Measurements from ENCODE around the gene SMIM44.

Gene SMIM44

GRCh38 chr19:3520166-3521103 is 37.2 kb upstream of the SMIM44 start:
- Histone ChIP-seq H4K20me1 (peaks cover 98 to 100% (median 98%) of the 10 kb centered on the region in 11 experiments), H3K27ac (peak overlapping the region in 2 of 11 experiments; percentile 38 to 40; a peak in 2 of 22 replicates), H3K4me3 (peak overlapping the region in 1 of 10 experiments; percentile 14; a peak in 1 of 20 replicates), H3K9ac (peak overlapping the region in 9 of 11 experiments; percentile 7 to 60 (median 40); a peak in 12 of 22 replicates), H3K4me1 (peaks cover 57 to 83% (median 77%) of the 10 kb centered on the region in 10 experiments), H3K27me3 (no peaks in the 10 kb centered on the region), H3K9me3 (replicated peaks in 1 of 11) (no peaks in the 10 kb centered on the region), H3K36me3 (peaks cover 31 to 63% (median 38%) of the 10 kb centered on the region in 11 experiments), H3K4me2 (peak overlapping the region; percentile 62 to 97 (median 84))
- no peak for TF ChIP-seq Cebpa-rat (IDR thresholded peaks at IDR 0.05)

- peak overlapping the region; percentile 62 to 97 (median 84) for H3K4me2 ChIP-seq
- no peaks in the 10 kb centered on the region for H3K9me3 ChIP-seq (replicated peaks in 1 of 11)
- TF ChIP-seq Cebpa-rat (IDR thresholded peaks at IDR 0.05), result no peak
- peak overlapping the region in 3 of 10 experiments; percentile 14 to 32 (median 26); a peak in 3 of 20 replicates for H3K4me3 ChIP-seq
- H4K20me1 ChIP-seq, result peaks cover 100% of the 10 kb centered on the region in 11 experiments
- H3K27me3 ChIP-seq, result no peaks in the 10 kb centered on the region
- peaks cover 70 to 86% (median 81%) of the 10 kb centered on the region in 10 experiments for H3K4me1 ChIP-seq
- H3K27ac ChIP-seq, result peak overlapping the region in 2 of 11 experiments; percentile 6 to 19; a peak in 1 of 22 replicates
- peak overlapping the region in 10 of 11 experiments; percentile 7 to 60 (median 43); a peak in 16 of 22 replicates for H3K9ac ChIP-seq
- peaks cover 20 to 60% (median 27%) of the 10 kb centered on the region in 11 experiments for H3K36me3 ChIP-seq
These were observed 35.9 kb upstream of the SMIM44 start for GRCh38 chr19:3519126-3519525.

- TF ChIP-seq Cebpa-rat (IDR thresholded peaks at IDR 0.05), result no peak
- H3K36me3 ChIP-seq, result peaks cover 16 to 59% (median 25%) of the 10 kb centered on the region in 11 experiments; a peak in 21 of 22 replicates
- H3K9me3 ChIP-seq (replicated peaks in 1 of 11), result no peaks in the 10 kb centered on the region
- H3K4me3 ChIP-seq, result peak overlapping the region in 2 of 10 experiments; percentile 14 to 32; a peak in 1 of 20 replicates
- H3K27me3 ChIP-seq, result no peaks in the 10 kb centered on the region
- H4K20me1 ChIP-seq, result peaks cover 100% of the 10 kb centered on the region in 11 experiments
- H3K27ac ChIP-seq, result no peak overlapping the region
- peak overlapping the region; percentile 62 to 97 (median 84) for H3K4me2 ChIP-seq
- peak overlapping the region in 8 of 11 experiments; percentile 7 to 60 (median 47); a peak in 12 of 22 replicates for H3K9ac ChIP-seq
- peaks cover 74 to 91% (median 84%) of the 10 kb centered on the region in 10 experiments for H3K4me1 ChIP-seq
These were observed 35.4 kb upstream of the SMIM44 start for GRCh38 chr19:3518659-3519058.

- H3K4me2 ChIP-seq, result peak overlapping the region; percentile 62 to 97 (median 84)
- H3K4me1 ChIP-seq, result peaks cover 78 to 95% (median 88%) of the 10 kb centered on the region in 10 experiments
- H4K20me1 ChIP-seq, result peaks cover 100% of the 10 kb centered on the region in 11 experiments
- H3K36me3 ChIP-seq, result peaks cover 12 to 57% (median 25%) of the 10 kb centered on the region in 11 experiments; a peak in 21 of 22 replicates
- H3K9ac ChIP-seq, result peak overlapping the region in 4 of 11 experiments; percentile 19 to 60 (median 42); a peak in 4 of 22 replicates
- H3K27me3 ChIP-seq, result no peaks in the 10 kb centered on the region
- H3K9me3 ChIP-seq (replicated peaks in 1 of 11), result no peaks in the 10 kb centered on the region
- no peak for TF ChIP-seq Cebpa-rat (IDR thresholded peaks at IDR 0.05)
- no peak overlapping the region for H3K4me3 ChIP-seq
- no peak overlapping the region for H3K27ac ChIP-seq
These were observed 35.0 kb upstream of the SMIM44 start for GRCh38 chr19:3518255-3518654.

- peak overlapping the region in 2 of 11 experiments; percentile 4 to 30; a peak in 1 of 22 replicates for H3K9ac ChIP-seq
- H3K4me3 ChIP-seq, result no peak overlapping the region
- peaks cover 84 to 99% (median 95%) of the 10 kb centered on the region in 10 experiments for H3K4me1 ChIP-seq
- peaks cover 100% of the 10 kb centered on the region in 11 experiments for H4K20me1 ChIP-seq
- peaks cover 8 to 57% (median 19%) of the 10 kb centered on the region in 11 experiments; a peak in 17 of 22 replicates for H3K36me3 ChIP-seq
- H3K4me2 ChIP-seq, result peak overlapping the region; percentile 57 to 97 (median 84); a peak in 21 of 22 replicates
- no peak for TF ChIP-seq Cebpa-rat (IDR thresholded peaks at IDR 0.05)
- H3K9me3 ChIP-seq (replicated peaks in 1 of 11), result no peaks in the 10 kb centered on the region
- no peaks in the 10 kb centered on the region for H3K27me3 ChIP-seq
- H3K27ac ChIP-seq, result no peak overlapping the region
These were observed 34.4 kb upstream of the SMIM44 start for GRCh38 chr19:3517638-3518037.

- Histone ChIP-seq H3K4me2 (peak overlapping the region; percentile 57 to 97 (median 84)), H4K20me1 (peaks cover 100% of the 10 kb centered on the region in 11 experiments)
These were observed 33.5 kb upstream of the SMIM44 start for GRCh38 chr19:3516675-3517207.

GRCh38 chr19:3515891-3516422 is 32.7 kb upstream of the SMIM44 start:
- peaks cover 0 to 58% (median 15%) of the 10 kb centered on the region in 11 experiments; a peak in 20 of 22 replicates for H3K36me3 ChIP-seq
- H3K9ac ChIP-seq, result peak overlapping the region in 10 of 11 experiments; percentile 4 to 60 (median 30); a peak in 13 of 22 replicates
- peak overlapping the region in 6 of 11 experiments; percentile 27 to 68 (median 53); a peak in 9 of 22 replicates for H3K27ac ChIP-seq
- peak overlapping the region; percentile 57 to 97 (median 84) for H3K4me2 ChIP-seq
- peaks cover 82 to 98% (median 95%) of the 10 kb centered on the region in 10 experiments for H3K4me1 ChIP-seq
- peak overlapping the region in 1 of 10 experiments; percentile 44; a peak in 3 of 20 replicates for H3K4me3 ChIP-seq
- TF ChIP-seq Cebpa-rat (IDR thresholded peaks at IDR 0.05), result no peak
- no peaks in the 10 kb centered on the region for H3K9me3 ChIP-seq (replicated peaks in 1 of 11)
- no peaks in the 10 kb centered on the region for H3K27me3 ChIP-seq
- H4K20me1 ChIP-seq, result peaks cover 100% of the 10 kb centered on the region in 11 experiments

More at GRCh38 chr19:3516675-3517207, 33.5 kb upstream of the SMIM44 start:
- Histone ChIP-seq H3K9me3 (replicated peaks in 1 of 11) (no peaks in the 10 kb centered on the region), H3K27me3 (no peaks in the 10 kb centered on the region), H3K9ac (peak overlapping the region in 9 of 11 experiments; percentile 4 to 60 (median 32); a peak in 12 of 22 replicates), H3K36me3 (peaks cover 0 to 57% (median 11%) of the 10 kb centered on the region in 11 experiments; a peak in 18 of 22 replicates), H3K27ac (peak overlapping the region in 7 of 11 experiments; percentile 6 to 68 (median 51); a peak in 10 of 22 replicates), H3K4me3 (peak overlapping the region in 1 of 10 experiments; percentile 44; a peak in 3 of 20 replicates), H3K4me1 (peaks cover 85 to 100% (median 95%) of the 10 kb centered on the region in 10 experiments)
- no peak for TF ChIP-seq Cebpa-rat (IDR thresholded peaks at IDR 0.05)

GRCh38 chr19:3514930-3515329 is 31.7 kb upstream of the SMIM44 start:
- no peaks in the 10 kb centered on the region for H3K9me3 ChIP-seq (replicated peaks in 1 of 11)
- H3K4me3 ChIP-seq, result no peak overlapping the region
- peaks cover 100% of the 10 kb centered on the region in 11 experiments for H4K20me1 ChIP-seq
- peak overlapping the region in 1 of 11 experiments; percentile 25; a peak in 1 of 22 replicates for H3K27ac ChIP-seq
- H3K9ac ChIP-seq, result peak overlapping the region in 8 of 11 experiments; percentile 1 to 65 (median 41); a peak in 10 of 22 replicates
- TF ChIP-seq Cebpa-rat (IDR thresholded peaks at IDR 0.05), result no peak
- peaks cover 8 to 64% (median 26%) of the 10 kb centered on the region in 11 experiments for H3K36me3 ChIP-seq
- H3K27me3 ChIP-seq, result no peaks in the 10 kb centered on the region
- peak overlapping the region; percentile 24 to 97 (median 84); a peak in 21 of 22 replicates for H3K4me2 ChIP-seq
- H3K4me1 ChIP-seq, result peaks cover 71 to 92% (median 86%) of the 10 kb centered on the region in 10 experiments
